Left lung (tissue), 10 donors: ENCODE results near the gene OR5C1. TPM values are rescaled to one million over a fixed set of nuclear protein-coding genes. Genes with fewer than 3 reads are reported as not detected.
A peak's percentile ranks its signal among the peaks of the same experiment; 100 is the strongest.
"Not testable (repeated sequence)": the region's sequence is repeated elsewhere in the genome, so short reads cannot be mapped to it uniquely, and the experiment has no call there.

Source experiments
- ATAC-seq: fragments of 200-7000 bp; cut with Tn5 transposase; one replicate; pipeline ENCODE4 v1.9.1; 2020; ENCODE audit warnings: moderate library complexity
- DNase-seq, 4 donors: peaks; one replicate each; pipeline ENCODE4 v3.0.0-alpha.2; 2013 to 2020
- H3K27ac ChIP-seq, 2 donors: fragments of 200-600 bp; sonication (generic) in 1 of 2; one replicate each; pipeline versions ENCODE4 v1.5.0 to v1.8.0; 2020 to 2021
- H3K27me3 ChIP-seq, 2 donors: fragments of 200-600 bp; sonication (generic) in 1 of 2; one replicate each; pipeline versions ENCODE4 v1.5.0 to v1.8.0; 2020 to 2021
- H3K36me3 ChIP-seq, 2 donors: fragments of 200-600 bp; sonication (generic) in 1 of 2; one replicate each; pipeline versions ENCODE4 v1.5.0 to v1.8.0; 2020 to 2021
- H3K4me1 ChIP-seq, 2 donors: fragments of 200-600 bp; one replicate each; pipeline ENCODE4 v1.8.0; 2021
- H3K4me3 ChIP-seq, 2 donors: fragments of 200-600 bp; sonication (generic) in 1 of 2; one replicate each; pipeline versions ENCODE4 v1.5.0 to v1.8.0; 2020 to 2021; ENCODE audit warnings: mild to moderate bottlenecking in 1 of 2
- H3K9me3 ChIP-seq, 2 donors: fragments of 200-600 bp; sonication (generic) in 1 of 2; one replicate each; pipeline versions ENCODE4 v1.5.0 to v1.8.0; 2020 to 2021
- CTCF ChIP-seq, 2 donors: fragments of 200-600 bp; sonication (generic) in 1 of 2; IDR thresholded peaks; one replicate each; pipeline versions ENCODE4 v1.5.0 to v1.8.0; 2021; ENCODE audit warnings: antibody characterized with exemption in 2 of 2
- intact Hi-C, 2 donors: fragments of 100-400 bp; cut with DNase I; formaldehyde crosslinking; loops; one replicate each; pipeline versions ENCODE4 v1.11.2 to v1.14.2; 2022
- polyA plus RNA-seq, 6 donors: library from polyadenylated mRNA; unstranded; fragments of 120-200 nt; gene quantifications; one replicate each; pipeline ENCODE4 v1.2.1, GENCODE V29; 2013; ENCODE audit not compliant: insufficient read length in 6 of 6
- total RNA-seq, 2 donors: library from RNA; stranded (reverse); fragmentation: NEBNext Ultra II Directional; extraction: Animal tissue kit (Norgen Biotek cat#: 25700); gene quantifications; one replicate each; pipeline ENCODE4 v1.2.1, GENCODE V29; 2021
- donor health status: DM: no; HTN: yes; CAD: no.
- donor health status: DM: no; HTN: no; CAD: no.

The OR5C1 gene
- total and polyA plus RNA-seq, 8 donors: not detected

- Histone ChIP-seq H3K27me3 (no peaks in the 10 kb centered on the region), H3K36me3 (no peaks in the 10 kb centered on the region), H3K4me1 (no peaks in the 10 kb centered on the region), H3K9me3 (no peaks in the 10 kb centered on the region), H3K4me3 (no peak within 1 kb of the TSS), H3K27ac (no peak within 1 kb of the TSS)
- no peak for DNase-seq
- intact Hi-C loops: loop anchor here in 1 of 2 donors (10.0 kb wide), 1 partner anchor 336 kb away; no protein-coding TSS in a partner anchor
- TF ChIP-seq CTCF (IDR thresholded peaks at IDR 0.05): no peak
- no peak for ATAC-seq
Measured at GRCh38 chr9:122800066-122801060, 11.6 kb downstream of the OR5C1 start, which contains the start of gene OR1K1. Gene OR1K1 (plus strand): TSS chr9:122800123. CDS start chr9:122800123, 0 bp downstream.

- Histone ChIP-seq H3K27me3 (no peaks in the 10 kb centered on the region), H3K36me3 (no peaks in the 10 kb centered on the region), H3K4me3 (no peak overlapping the region), H3K4me1 (peaks cover 0 to 6% of the 10 kb centered on the region in 2 donors), H3K27ac (no peak overlapping the region), H3K9me3 (no peaks in the 10 kb centered on the region)
- no peak for ATAC-seq
- TF ChIP-seq CTCF (IDR thresholded peaks at IDR 0.05): no peak
- intact Hi-C loops: loop anchor here in 1 of 2 donors (10.0 kb wide), 1 partner anchor 342 kb away; no protein-coding TSS in a partner anchor
- DNase-seq: no peak
Measured at GRCh38 chr9:122806661-122807060, 17.9 kb downstream of the OR5C1 start.

- no peak for ATAC-seq
- Histone ChIP-seq H3K27ac (no peak overlapping the region), H3K4me3 (no peak overlapping the region), H3K36me3 (no peaks in the 10 kb centered on the region), H3K9me3 (no peaks in the 10 kb centered on the region), H3K4me1 (peaks cover 0 to 6% of the 10 kb centered on the region in 2 donors), H3K27me3 (no peaks in the 10 kb centered on the region)
- DNase-seq: no peak
- TF ChIP-seq CTCF (IDR thresholded peaks at IDR 0.05): no peak
- intact Hi-C loops: loop anchor here in 1 of 2 donors (10.0 kb wide), 1 partner anchor 343 kb away; no protein-coding TSS in a partner anchor
Measured at GRCh38 chr9:122807271-122807900, 18.7 kb downstream of the OR5C1 start.

GRCh38 chr9:122808141-122808540 lies 19.4 kb downstream of the OR5C1 start:
- Histone ChIP-seq H3K4me1 (peaks cover 0 to 6% of the 10 kb centered on the region in 2 donors), H3K36me3 (no peaks in the 10 kb centered on the region), H3K9me3 (no peaks in the 10 kb centered on the region), H3K27ac (no peak overlapping the region), H3K4me3 (no peak overlapping the region), H3K27me3 (no peaks in the 10 kb centered on the region)
- TF ChIP-seq CTCF (IDR thresholded peaks at IDR 0.05): no peak
- DNase-seq (no peak), ATAC-seq (no peak)
- intact Hi-C loops: loop anchor here in 1 of 2 donors (10.0 kb wide), 1 partner anchor 343 kb away; no protein-coding TSS in a partner anchor

- H3K4me1 ChIP-seq, H3K36me3 ChIP-seq, H3K27me3 ChIP-seq, H3K27ac ChIP-seq, H3K9me3 ChIP-seq, H3K4me3 ChIP-seq: not testable (repeated sequence)
- ATAC-seq: peak; percentile 15
- DNase-seq: peak in 1 of 4 donors; percentile 6
- intact Hi-C loops: loop anchor here in 1 of 2 donors (10.0 kb wide), 1 partner anchor 344 kb away; no protein-coding TSS in a partner anchor
Measured at GRCh38 chr9:122809261-122809660, 20.5 kb downstream of the OR5C1 start.
